A549 (cell line): ENCODE results near the gene LGALS1. TPM values are rescaled to one million over a fixed set of nuclear protein-coding genes. Genes with fewer than 3 reads are reported as not detected.
A peak's percentile ranks its signal among the peaks of the same experiment; 100 is the strongest.

Experiments used
- ATAC-seq, 2 experiments: fragments of 200-7000 bp in 1 of 2; fragments of >200 bp in 1 of 2; cut with Nextera tagmentation in 1 of 2; cut with Tn5 transposase in 1 of 2; 3 replicates each; pipeline versions ENCODE4 v1.8.0 to v1.9.1; 2018 to 2020; ENCODE audit warnings: mild to moderate bottlenecking in 1 of 2, moderate library complexity in 1 of 2
- CTCF ChIA-PET: fragments of 300-600 bp; sonication (Branson Sonifier 250); formaldehyde crosslinking; extraction: SDS; loops from one replicate; lab custom pipeline; 2021; ENCODE audit warnings: antibody characterized with exemption, inconsistent platforms; lab: Yijun Ruan, JAX
- POLR2A ChIA-PET: fragments of 350-600 bp; formaldehyde crosslinking; extraction: SDS; loops from one replicate; lab custom pipeline; 2021; ENCODE audit warnings: antibody characterized with exemption, inconsistent platforms; lab: Yijun Ruan, JAX
- DNase-seq, 2 experiments: peaks; one replicate each; pipeline versions ENCODE4 v3.0.0 to v3.0.0-alpha.2; 2011 to 2016; ENCODE audit warnings: low read depth in 1 of 2, low spot score in 1 of 2
- FAIRE-seq: peaks from 2 replicates; lab custom pipeline; 2011; peaks lifted over from hg19 to GRCh38; lab: Jason Lieb, UNC
- H3K27ac ChIP-seq, 2 experiments: fragments of >200 bp; sonication (Bioruptor Twin); formaldehyde crosslinking; 3 replicates each; pipeline ENCODE4 v1.5.1; 2016 to 2017
- H3K4me1 ChIP-seq: fragments of >200 bp; sonication (Bioruptor Twin); formaldehyde crosslinking; 3 replicates; pipeline ENCODE4 v1.6.1; 2016
- H3K4me2 ChIP-seq: fragments of >200 bp; sonication (Bioruptor Twin); formaldehyde crosslinking; 3 replicates; pipeline ENCODE4 v1.6.1; 2016
- H3K4me3 ChIP-seq: fragments of >200 bp; sonication (Bioruptor Twin); formaldehyde crosslinking; 3 replicates; pipeline ENCODE4 v1.5.1; 2016
- H3K9me3 ChIP-seq: fragments of >200 bp; sonication (Bioruptor Twin); formaldehyde crosslinking; 3 replicates; pipeline ENCODE4 v1.6.1; 2016
- BHLHE40 ChIP-seq: IDR thresholded peaks from 2 replicates; pipeline ENCODE4 v1.6.1; 2012; ENCODE audit warnings: low read depth, low read length, inconsistent platforms
- CBX8 ChIP-seq: fragments of 200-600 bp; sonication (generic); IDR thresholded peaks from 2 replicates; pipeline ENCODE4 v1.6.1; 2016
- CHD2 ChIP-seq: fragments of 150-350 bp; IDR thresholded peaks from 2 replicates; pipeline ENCODE4 v1.6.1; 2014; ENCODE audit warnings: low read length; ENCODE audit not compliant: partially characterized antibody
- CHD4 ChIP-seq: fragments of 200-600 bp; sonication (generic); IDR thresholded peaks from 2 replicates; pipeline ENCODE4 v1.6.1; 2016; ENCODE audit warnings: antibody characterized with exemption, mild to moderate bottlenecking, borderline replicate concordance
- E2F6 ChIP-seq: IDR thresholded peaks from 2 replicates; pipeline ENCODE4 v1.6.1; 2012; ENCODE audit warnings: low read depth, borderline replicate concordance
- ELK1 ChIP-seq: fragments of 150-350 bp; IDR thresholded peaks from 2 replicates; pipeline ENCODE4 v1.6.1; 2014; ENCODE audit warnings: low read depth, mild to moderate bottlenecking, low read length
- HDAC2 ChIP-seq: fragments of 200-600 bp; sonication (generic); IDR thresholded peaks from 2 replicates; pipeline ENCODE4 v1.6.1; 2016
- HOXA7 ChIP-seq: fragments of 250-450 bp; sonication (Bioruptor Pico); IDR thresholded peaks from 2 replicates; pipeline ENCODE4 v1.5.0; 2020; ENCODE audit warnings: mild to moderate bottlenecking, moderate library complexity
- HOXB13 ChIP-seq: fragments of 250-450 bp; sonication (Bioruptor Pico); IDR thresholded peaks from 2 replicates; pipeline ENCODE4 v1.5.0; 2020; ENCODE audit warnings: low read depth, mild to moderate bottlenecking, moderate library complexity
- JUN ChIP-seq, 2 experiments: fragments of >200 bp; sonication (Bioruptor Twin); formaldehyde crosslinking; IDR thresholded peaks; 2 replicates in 1 of 2; 3 replicates in 1 of 2; pipeline ENCODE4 v1.6.1; 2016 to 2017
- JUNB ChIP-seq: fragments of >200 bp; sonication (Bioruptor Twin); formaldehyde crosslinking; IDR thresholded peaks from 2 replicates; pipeline ENCODE4 v1.6.1; 2016
- KDM1A ChIP-seq: fragments of 200-600 bp; sonication (generic); IDR thresholded peaks from 2 replicates; pipeline ENCODE4 v1.6.1; 2016; ENCODE audit warnings: low read depth, mild to moderate bottlenecking
- MAFK ChIP-seq: fragments of 450-650 bp; IDR thresholded peaks from 2 replicates; pipeline ENCODE4 v1.6.1; 2014; ENCODE audit not compliant: partially characterized antibody
- MAX ChIP-seq: IDR thresholded peaks from 2 replicates; pipeline ENCODE4 v1.6.1; 2012
- POLR2AphosphoS2 ChIP-seq: conservative IDR thresholded peaks from 2 replicates; pipeline ENCODE4 v1.6.1; 2012; ENCODE audit warnings: low read length, improper control_type of control experiment, inconsistent platforms
- RAD21 ChIP-seq, 2 experiments: fragments of >200 bp in 1 of 2; sonication (Bioruptor Twin) in 1 of 2; formaldehyde crosslinking in 1 of 2; IDR thresholded peaks in 1 of 2; conservative IDR thresholded peaks in 1 of 2; 2 replicates in 1 of 2; 3 replicates in 1 of 2; pipeline ENCODE4 v1.6.1; 2012 to 2018; ENCODE audit warnings: inconsistent platforms in 1 of 2
- RARB ChIP-seq: fragments of 250-450 bp; sonication (Bioruptor Pico); IDR thresholded peaks from 2 replicates; pipeline ENCODE4 v1.8.0; 2021; ENCODE audit warnings: mild to moderate bottlenecking, moderate library complexity
- RCOR1 ChIP-seq: fragments of 150-350 bp; IDR thresholded peaks from 2 replicates; pipeline ENCODE4 v1.6.1; 2014; ENCODE audit warnings: antibody characterized with exemption, low read length, low read depth
- SMC3 ChIP-seq: fragments of >200 bp; sonication (Bioruptor Twin); formaldehyde crosslinking; IDR thresholded peaks from 3 replicates; pipeline ENCODE4 v1.6.1; 2018; ENCODE audit warnings: inconsistent platforms
- SREBF2 ChIP-seq: fragments of 450-650 bp; IDR thresholded peaks from 2 replicates; pipeline ENCODE4 v1.6.1; 2014; ENCODE audit warnings: mild to moderate bottlenecking, moderate library complexity
- TP53 ChIP-seq: fragments of 250-450 bp; sonication (Bioruptor Pico); IDR thresholded peaks from 2 replicates; pipeline ENCODE4 v1.5.0; 2021; ENCODE audit warnings: mild to moderate bottlenecking, moderate library complexity
- ZC3H11A ChIP-seq: fragments of 450-650 bp; IDR thresholded peaks from 2 replicates; pipeline ENCODE4 v1.6.1; 2014; ENCODE audit warnings: antibody characterized with exemption, mild to moderate bottlenecking
- ZFP36 ChIP-seq: fragments of 450-650 bp; IDR thresholded peaks from 2 replicates; pipeline ENCODE4 v1.6.1; 2014; ENCODE audit warnings: borderline replicate concordance; ENCODE audit not compliant: partially characterized antibody
- ZSCAN20 ChIP-seq: fragments of 250-450 bp; sonication (Bioruptor Pico); IDR thresholded peaks from 2 replicates; pipeline ENCODE4 v1.8.0; 2022; ENCODE audit warnings: mild to moderate bottlenecking, moderate library complexity
- whole genome bisulfite sequencing: methylation state at CpG from one replicate; pipeline ENCODE4 v1.1.6; 2017; ENCODE audit errors: missing lambda C conversion rate; 5-methylcytosine and 5-hydroxymethylcytosine counted together
- polyA plus RNA-seq, 4 experiments: library from polyadenylated mRNA; depleted of rRNA in 3 of 4; stranded (reverse); fragments of >200 nt; fragmentation: RNase III in 1 of 4; extraction: RNeasy Plus Mini Kit Qiagen cat#74134 plus additional on column Dnase treatment in 1 of 4; gene quantifications; 2 replicates in 3 of 4; 3 replicates in 1 of 4; pipeline ENCODE4 v1.2.3, GENCODE V29; 2011 to 2017

LGALS1 gene
- polyA plus RNA-seq, 2 of the 4 experiments (the other 2 are of a cell fraction), result 584 to 1,477 TPM

- WGBS, result 87% methylated on average over 13 of the region's 14 CpGs
- Histone ChIP-seq H3K4me3 (peak overlapping the region; percentile 82), H3K27ac (peak overlapping the region in 1 of 2 experiments; percentile 92; a peak in 3 of 6 replicates), H3K4me1 (peaks cover 15% of the 10 kb centered on the region), H3K9me3 (no peaks in the 10 kb centered on the region), H3K4me2 (peak overlapping the region; percentile 98)
- 0 out of 2 replicates have a peak, but pooled peaks have one; percentile 20 for TF ChIP-seq KDM1A
- no peak for TF ChIP-seq MAX
- DNase-seq (no peak), FAIRE-seq (no peak), ATAC-seq (no peak)
- CTCF ChIA-PET, result interaction anchor here (0.7 to 3.4 kb wide), 8 partner anchors 9 to 157 kb away, joined by 3 to 24 read pairs (median 3); partner anchors contain the start of gene LGALS1
- POLR2A ChIA-PET, result no interaction called here
Measured at GRCh38 chr22:37659897-37660708, 15.3 kb upstream of the LGALS1 start.

- DNase-seq, result no peak
- TF ChIP-seq HDAC2, result no peak
- TF ChIP-seq HOXA7 (CRISPR knock-in tag), result no peak
- TF ChIP-seq SREBF2, result no peak
- TF ChIP-seq RCOR1, result no peak
- TF ChIP-seq ELK1, result no peak
- peak; percentile 88 for TF ChIP-seq ZFP36
- TF ChIP-seq CHD4, result no peak
- no peaks in the 10 kb centered on the region for H3K9me3 ChIP-seq
- no peak overlapping the region for H3K4me3 ChIP-seq
- ChIA-PET POLR2A (no interaction called here), CTCF (interaction anchor here (0.6 to 3.0 kb wide), 6 partner anchors 8 to 115 kb away, joined by 3 to 18 read pairs (median 3); no protein-coding TSS in a partner anchor)
- WGBS, result 82% methylated on average over 2 of the region's 2 CpGs
- H3K4me2 ChIP-seq, result no peak overlapping the region
- ATAC-seq, result no peak
- H3K4me1 ChIP-seq, result peaks cover 15% of the 10 kb centered on the region
- no peak overlapping the region for H3K27ac ChIP-seq
- FAIRE-seq, result no peak
Measured at GRCh38 chr22:37660709-37661045, 14.8 kb upstream of the LGALS1 start.

GRCh38 chr22:37661160-37661924, 14.1 kb upstream of the LGALS1 start:
- TF ChIP-seq RAD21 (conservative IDR thresholded peaks at IDR 0.05 in 1 of 2, IDR thresholded peaks at IDR 0.05 in 1 of 2) (peak; percentile 21 to 38; a peak in 2 of 5 replicates), E2F6 (no peak)
- ChIA-PET CTCF (interaction anchor here (0.6 to 3.0 kb wide), 10 partner anchors 10 to 115 kb away, joined by 3 to 18 read pairs (median 3); no protein-coding TSS in a partner anchor), POLR2A (no interaction called here)
- H3K27ac ChIP-seq, result no peak overlapping the region
- FAIRE-seq (no peak), ATAC-seq (no peak), DNase-seq (no peak)
- H3K4me2 ChIP-seq, result no peak overlapping the region
- no peak overlapping the region for H3K4me3 ChIP-seq
- H3K4me1 ChIP-seq, result peaks cover 15% of the 10 kb centered on the region
- 81% methylated on average over 12 of the region's 12 CpGs for WGBS
- H3K9me3 ChIP-seq, result no peaks in the 10 kb centered on the region

- FAIRE-seq, result no peak
- DNase-seq, result no peak
- ATAC-seq, result no peak
- Histone ChIP-seq H3K9me3 (no peaks in the 10 kb centered on the region), H3K27ac (no peak overlapping the region), H3K4me2 (no peak overlapping the region), H3K4me1 (peaks cover 15% of the 10 kb centered on the region), H3K4me3 (no peak overlapping the region)
- ChIA-PET CTCF (interaction anchor here (0.9 to 5.3 kb wide), 9 partner anchors 10 to 72 kb away, joined by 3 to 18 read pairs (median 3); no protein-coding TSS in a partner anchor), POLR2A (no interaction called here)
- WGBS, result 85% methylated on average over 4 of the region's 5 CpGs
- TF ChIP-seq POLR2AphosphoS2, result no peak
- TF ChIP-seq TP53 (CRISPR knock-in tag), result no peak
- TF ChIP-seq E2F6, result no peak
- TF ChIP-seq ZFP36, result no peak
- TF ChIP-seq JUNB, result no peak
- TF ChIP-seq ZSCAN20 (CRISPR knock-in tag), result no peak
- TF ChIP-seq CHD4, result no peak
- no peak for TF ChIP-seq SMC3
- TF ChIP-seq ZC3H11A, result no peak
- TF ChIP-seq JUN (IDR thresholded peaks at IDR 0.05), result no peak
- TF ChIP-seq BHLHE40, result no peak
- no peak for TF ChIP-seq CBX8
- no peak for TF ChIP-seq CHD2
- no peak for TF ChIP-seq MAX
- TF ChIP-seq SREBF2, result no peak
- no peak for TF ChIP-seq RAD21 (conservative IDR thresholded peaks at IDR 0.05 in 1 of 2, IDR thresholded peaks at IDR 0.05 in 1 of 2)
- TF ChIP-seq HOXB13 (CRISPR knock-in tag), result no peak
- TF ChIP-seq MAFK, result no peak
- TF ChIP-seq RARB (CRISPR knock-in tag), result no peak
Measured at GRCh38 chr22:37662039-37662438, 13.4 kb upstream of the LGALS1 start.
